H9 (cell line): ENCODE measurements around the gene TAS2R46. TPM values are rescaled to one million over a fixed set of nuclear protein-coding genes. Genes with fewer than 3 reads are reported as not detected.

Experiments
- DNase-seq: peaks from one replicate; pipeline ENCODE4 v3.0.0-alpha.2; 2017
- H2AFZ ChIP-seq: one replicate; pipeline ENCODE4 v1.6.1; 2013; ENCODE audit warnings: mild to moderate bottlenecking, low read length, control low read depth, moderate library complexity
- H2AK5ac ChIP-seq: 2 replicates; pipeline ENCODE4 v1.6.1; 2013; ENCODE audit warnings: low read length, control low read depth, mixed read lengths; ENCODE audit not compliant: insufficient read length
- H2BK120ac ChIP-seq: one replicate; pipeline ENCODE4 v1.6.1; 2013; ENCODE audit warnings: low read depth, mild to moderate bottlenecking, low read length, control low read depth, inconsistent platforms; ENCODE audit not compliant: poor library complexity, severe bottlenecking
- H2BK12ac ChIP-seq: 2 replicates; pipeline ENCODE4 v1.6.1; 2013; ENCODE audit warnings: low read length, control low read depth, mixed read lengths, low read depth; ENCODE audit not compliant: insufficient read length
- H2BK15ac ChIP-seq: 2 replicates; pipeline ENCODE4 v1.6.1; 2013; ENCODE audit warnings: low read depth, low read length, control low read depth
- H2BK20ac ChIP-seq: one replicate; pipeline ENCODE4 v1.6.1; 2013; ENCODE audit warnings: low read depth, mild to moderate bottlenecking, low read length, control low read depth, inconsistent platforms; ENCODE audit not compliant: poor library complexity, severe bottlenecking
- H2BK5ac ChIP-seq: 2 replicates; pipeline ENCODE4 v1.6.1; 2013; ENCODE audit warnings: low read length, control low read depth, mixed read lengths; ENCODE audit not compliant: insufficient read length
- H3K14ac ChIP-seq: 2 replicates; pipeline ENCODE4 v1.6.1; 2013; ENCODE audit warnings: low read length, control low read depth; ENCODE audit not compliant: insufficient read depth
- H3K18ac ChIP-seq: 2 replicates; pipeline ENCODE4 v1.6.1; 2013; ENCODE audit warnings: low read depth, mild to moderate bottlenecking, mixed read lengths, low read length, control low read depth; ENCODE audit not compliant: insufficient read length
- H3K23ac ChIP-seq: 2 replicates; pipeline ENCODE4 v1.6.1; 2013; ENCODE audit warnings: low read length, control low read depth, mixed read lengths, low read depth; ENCODE audit not compliant: insufficient read length
- H3K23me2 ChIP-seq: 2 replicates; pipeline ENCODE4 v1.6.1; 2013; ENCODE audit warnings: low read depth, mild to moderate bottlenecking, mixed read lengths, low read length, control low read depth; ENCODE audit not compliant: insufficient read length, poor library complexity, severe bottlenecking
- H3K27ac ChIP-seq: 2 replicates; pipeline ENCODE4 v1.5.1; 2013; ENCODE audit warnings: low read length, control low read depth, mixed read lengths, low read depth; ENCODE audit not compliant: insufficient read length
- H3K27me3 ChIP-seq: 2 replicates; pipeline ENCODE4 v1.6.1; 2013; ENCODE audit warnings: low read length, control low read depth, inconsistent platforms; ENCODE audit not compliant: insufficient read depth
- H3K4ac ChIP-seq: 2 replicates; pipeline ENCODE4 v1.6.1; 2013; ENCODE audit warnings: low read depth, mild to moderate bottlenecking, control low read depth, inconsistent platforms, low read length, moderate library complexity
- H3K4me1 ChIP-seq: 2 replicates; pipeline ENCODE4 v1.6.1; 2013; ENCODE audit warnings: low read length, control low read depth, inconsistent platforms; ENCODE audit not compliant: insufficient read depth
- H3K4me2 ChIP-seq: 2 replicates; pipeline ENCODE4 v1.6.1; 2013; ENCODE audit warnings: low read length, control low read depth, mixed read lengths; ENCODE audit not compliant: insufficient read length, insufficient read depth
- H3K56ac ChIP-seq: 2 replicates; pipeline ENCODE4 v1.6.1; 2013; ENCODE audit warnings: low read depth, mild to moderate bottlenecking, mixed read lengths, low read length, control low read depth; ENCODE audit not compliant: insufficient read length
- H3K79me1 ChIP-seq: 2 replicates; pipeline ENCODE4 v1.6.1; 2013; ENCODE audit warnings: low read depth, mild to moderate bottlenecking, moderate library complexity, low read length, control low read depth, inconsistent platforms; ENCODE audit not compliant: insufficient read depth, poor library complexity, severe bottlenecking
- H3K79me2 ChIP-seq: 2 replicates; pipeline ENCODE4 v1.6.1; 2013; ENCODE audit warnings: low read length, control low read depth, inconsistent platforms; ENCODE audit not compliant: insufficient read depth
- H3K9ac ChIP-seq: 2 replicates; pipeline ENCODE4 v1.6.1; 2013; ENCODE audit warnings: low read length, control low read depth, mixed read lengths; ENCODE audit not compliant: insufficient read length; ENCODE audit errors: extremely low read depth
- H3K9me3 ChIP-seq: one replicate; pipeline ENCODE4 v1.6.1; 2013; ENCODE audit warnings: low read depth, low read length, inconsistent platforms; ENCODE audit not compliant: control insufficient read depth
- H3T11ph ChIP-seq: one replicate; pipeline ENCODE4 v1.6.1; 2013; ENCODE audit warnings: mild to moderate bottlenecking, low read length, control low read depth, inconsistent platforms
- H4K20me1 ChIP-seq: one replicate; pipeline ENCODE4 v1.6.1; 2013; ENCODE audit not compliant: control insufficient read depth, insufficient read length, insufficient read depth
- H4K5ac ChIP-seq: 2 replicates; pipeline ENCODE4 v1.6.1; 2013; ENCODE audit warnings: low read depth, mild to moderate bottlenecking, mixed read lengths, low read length, control low read depth; ENCODE audit not compliant: insufficient read length
- H4K8ac ChIP-seq: replicated peaks from 2 replicates; pipeline ENCODE4 v1.6.1; 2013; ENCODE audit warnings: low read length, control low read depth, mixed read lengths, low read depth; ENCODE audit not compliant: insufficient read length
- H4K91ac ChIP-seq: 2 replicates; pipeline ENCODE4 v1.6.1; 2013; ENCODE audit warnings: low read depth, mild to moderate bottlenecking, moderate library complexity, mixed read lengths, low read length, control low read depth; ENCODE audit not compliant: insufficient read length
- H3K27ac Mint-ChIP-seq, 3 experiments: 2 replicates in 2 of 3; 3 replicates in 1 of 3; pipeline ENCODE4 v1.8.0; 2020 to 2021; ENCODE audit warnings: mixed read lengths in 3 of 3, mild to moderate bottlenecking in 1 of 3, moderate library complexity in 1 of 3
- H3K27me3 Mint-ChIP-seq: 2 replicates; pipeline ENCODE4 v1.8.0; 2021; ENCODE audit warnings: low read depth, mild to moderate bottlenecking, moderate library complexity, mixed read lengths
- H3K36me3 Mint-ChIP-seq, 3 experiments: 2 replicates in 2 of 3; 3 replicates in 1 of 3; pipeline ENCODE4 v1.8.0; 2020 to 2021; ENCODE audit warnings: low read depth in 3 of 3, mixed read lengths in 3 of 3; ENCODE audit not compliant: insufficient read depth in 1 of 3
- H3K4me1 Mint-ChIP-seq, 2 experiments: 2 replicates each; pipeline ENCODE4 v1.8.0; 2020; ENCODE audit warnings: mixed read lengths in 2 of 2
- H3K4me3 Mint-ChIP-seq, 2 experiments: 2 replicates in 1 of 2; 3 replicates in 1 of 2; pipeline ENCODE4 v1.8.0; 2020 to 2021; ENCODE audit warnings: mild to moderate bottlenecking in 2 of 2, mixed read lengths in 2 of 2, moderate library complexity in 1 of 2
- H3K9me3 Mint-ChIP-seq, 2 experiments: 2 replicates in 1 of 2; 3 replicates in 1 of 2; pipeline ENCODE4 v1.8.0; 2020; ENCODE audit warnings: mild to moderate bottlenecking in 2 of 2, mixed read lengths in 2 of 2, moderate library complexity in 1 of 2
- WGBS: extraction: QIAGEN DNeasy Blood & Tissue Kit; methylation state at CpG from one replicate; pipeline ENCODE4 v1.1.7; 2013; ENCODE audit warnings: missing lambda C conversion rate, low lambda C conversion rate, mixed read lengths; ENCODE audit not compliant: insufficient read length; ENCODE audit errors: extremely low coverage; 5-methylcytosine and 5-hydroxymethylcytosine counted together
- total RNA-seq: library from RNA; stranded (reverse); gene quantifications from 2 replicates; pipeline ENCODE4 v1.2.1, GENCODE V29; 2021
- TF ChIP-seq, protein P1 (sequence below): fragments of 200-600 bp; sonication (generic); conservative IDR thresholded peaks from 3 replicates; pipeline ENCODE4 v1.8.0; 2021; ENCODE audit warnings: antibody characterized with exemption, mild to moderate bottlenecking

TAS2R46 gene
- total RNA-seq, 1 experiment from 2014 or later, result 1.2 TPM

DNA sequence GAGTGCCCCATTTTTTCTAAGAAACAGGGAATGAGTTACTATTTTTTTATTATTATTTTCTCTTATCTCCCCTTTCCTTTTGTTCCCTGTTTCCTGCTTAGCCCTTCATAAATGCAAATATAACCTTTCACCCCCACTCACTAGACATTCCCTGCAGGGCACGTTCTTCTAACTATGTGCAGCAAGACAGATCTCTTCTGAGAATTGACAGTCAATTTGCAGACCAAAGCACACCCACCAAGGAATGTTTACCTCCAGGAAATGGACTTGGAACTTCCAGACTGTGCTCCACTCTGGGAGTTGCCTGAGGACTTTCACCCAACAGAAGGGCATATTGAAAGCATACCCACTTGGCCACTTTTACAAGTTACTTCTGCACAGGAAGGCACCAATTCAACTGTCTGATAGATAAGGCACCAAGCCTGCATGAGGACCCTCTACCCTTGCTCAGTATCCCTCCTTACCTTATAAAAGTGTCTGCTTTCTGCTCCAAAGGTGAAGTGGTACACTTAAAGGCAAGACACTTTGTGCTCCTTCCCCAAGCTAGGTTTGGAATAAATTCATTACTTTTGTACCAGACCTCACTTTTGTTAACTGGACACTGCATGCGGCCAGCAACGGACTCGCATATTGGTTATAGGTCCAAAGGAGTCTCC, 46.2 kb downstream of the TAS2R46 start:
- Histone ChIP-seq H4K5ac (no peak overlapping the region), H4K8ac (no peak overlapping the region), H3K56ac (no peak overlapping the region), H2BK20ac (no peak overlapping the region), H3K79me2 (no peaks in the 10 kb centered on the region), H3K23me2 (no peaks in the 10 kb centered on the region), H3T11ph (no peak overlapping the region), H3K9me3 (no peaks in the 10 kb centered on the region), H3K4me1 (no peaks in the 10 kb centered on the region), H3K27me3 (no peaks in the 10 kb centered on the region), H3K4ac (no peak overlapping the region), H2AK5ac (no peak overlapping the region), H3K4me2 (no peak overlapping the region), H3K9ac (no peak overlapping the region), H3K27ac (no peak overlapping the region), H2BK120ac (no peak overlapping the region), H4K20me1 (no peaks in the 10 kb centered on the region), H3K14ac (no peak overlapping the region), H3K18ac (no peak overlapping the region), H2BK15ac (no peak overlapping the region), H4K91ac (no peak overlapping the region), H2AFZ (no peak overlapping the region), H2BK12ac (no peak overlapping the region), H2BK5ac (no peak overlapping the region), H3K23ac (no peak overlapping the region), H3K79me1 (no peaks in the 10 kb centered on the region)
- Mint-ChIP-seq H3K27ac (peak overlapping the region in 2 of 3 experiments; percentile 6 to 60; a peak in 1 of 7 replicates), H3K9me3 (no peaks in the 10 kb centered on the region), H3K27me3 (no peaks in the 10 kb centered on the region), H3K36me3 (no peaks in the 10 kb centered on the region; a peak in 2 of 7 replicates), H3K4me1 (0 out of 4 replicates have a peak, but pooled peaks cover 0 to 2% of the 10 kb centered on the region in 2 experiments), H3K4me3 (no peak overlapping the region)
- DNase-seq, result no peak
- WGBS, result no CpG with 5 or more reads among the region's 4 CpGs
- TF ChIP-seq, protein P1, sequence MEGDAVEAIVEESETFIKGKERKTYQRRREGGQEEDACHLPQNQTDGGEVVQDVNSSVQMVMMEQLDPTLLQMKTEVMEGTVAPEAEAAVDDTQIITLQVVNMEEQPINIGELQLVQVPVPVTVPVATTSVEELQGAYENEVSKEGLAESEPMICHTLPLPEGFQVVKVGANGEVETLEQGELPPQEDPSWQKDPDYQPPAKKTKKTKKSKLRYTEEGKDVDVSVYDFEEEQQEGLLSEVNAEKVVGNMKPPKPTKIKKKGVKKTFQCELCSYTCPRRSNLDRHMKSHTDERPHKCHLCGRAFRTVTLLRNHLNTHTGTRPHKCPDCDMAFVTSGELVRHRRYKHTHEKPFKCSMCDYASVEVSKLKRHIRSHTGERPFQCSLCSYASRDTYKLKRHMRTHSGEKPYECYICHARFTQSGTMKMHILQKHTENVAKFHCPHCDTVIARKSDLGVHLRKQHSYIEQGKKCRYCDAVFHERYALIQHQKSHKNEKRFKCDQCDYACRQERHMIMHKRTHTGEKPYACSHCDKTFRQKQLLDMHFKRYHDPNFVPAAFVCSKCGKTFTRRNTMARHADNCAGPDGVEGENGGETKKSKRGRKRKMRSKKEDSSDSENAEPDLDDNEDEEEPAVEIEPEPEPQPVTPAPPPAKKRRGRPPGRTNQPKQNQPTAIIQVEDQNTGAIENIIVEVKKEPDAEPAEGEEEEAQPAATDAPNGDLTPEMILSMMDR, result no peak
